GM13976 (cell line): Measurements from ENCODE around the gene TMEM130.

Source experiments
- DNase-seq: peaks from one replicate; pipeline ENCODE4 v3.0.0; 2012; ENCODE audit warnings: low spot score
- in situ Hi-C: fragments of 300-500 bp; cut with MboI; formaldehyde crosslinking; loops from one replicate; pipeline ENCODE4 v1.12.0; 2022; ENCODE audit warnings: low sequenced_read_pairs, mixed read lengths, inconsistent platforms; ENCODE audit not compliant: unreplicated experiment
- TF ChIP-seq, protein P1 (sequence below): IDR thresholded peaks from 2 replicates; pipeline ENCODE4 v1.5.1; 2012; ENCODE audit warnings: borderline replicate concordance, mild to moderate bottlenecking; ENCODE audit not compliant: insufficient read depth; ENCODE audit errors: extremely low read depth, missing control alignments, control extremely low read depth

TMEM130 gene

DNA sequence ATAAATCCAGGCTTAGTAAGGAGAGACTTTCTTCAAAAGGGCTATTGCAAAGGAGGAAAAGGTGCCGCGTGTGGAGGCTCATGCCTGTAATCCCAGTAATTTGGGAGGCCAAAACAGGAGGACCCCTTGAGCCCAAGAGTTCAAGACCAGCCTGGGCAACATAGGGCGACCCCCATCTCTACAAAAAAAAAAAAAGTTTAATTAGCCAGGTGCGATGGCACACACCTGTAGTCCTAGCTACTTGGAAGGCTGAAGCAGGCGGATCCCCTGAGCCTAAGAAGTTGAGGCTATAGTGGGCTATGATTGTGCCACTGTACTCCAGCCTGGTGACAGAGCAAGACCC lies 32.2 kb downstream of the TMEM130 start:
- in situ Hi-C loops: loop anchor here (10.0 kb wide), 1 partner anchor 93 kb away; no protein-coding TSS in a partner anchor
- no peak for DNase-seq
- TF ChIP-seq, protein P1, sequence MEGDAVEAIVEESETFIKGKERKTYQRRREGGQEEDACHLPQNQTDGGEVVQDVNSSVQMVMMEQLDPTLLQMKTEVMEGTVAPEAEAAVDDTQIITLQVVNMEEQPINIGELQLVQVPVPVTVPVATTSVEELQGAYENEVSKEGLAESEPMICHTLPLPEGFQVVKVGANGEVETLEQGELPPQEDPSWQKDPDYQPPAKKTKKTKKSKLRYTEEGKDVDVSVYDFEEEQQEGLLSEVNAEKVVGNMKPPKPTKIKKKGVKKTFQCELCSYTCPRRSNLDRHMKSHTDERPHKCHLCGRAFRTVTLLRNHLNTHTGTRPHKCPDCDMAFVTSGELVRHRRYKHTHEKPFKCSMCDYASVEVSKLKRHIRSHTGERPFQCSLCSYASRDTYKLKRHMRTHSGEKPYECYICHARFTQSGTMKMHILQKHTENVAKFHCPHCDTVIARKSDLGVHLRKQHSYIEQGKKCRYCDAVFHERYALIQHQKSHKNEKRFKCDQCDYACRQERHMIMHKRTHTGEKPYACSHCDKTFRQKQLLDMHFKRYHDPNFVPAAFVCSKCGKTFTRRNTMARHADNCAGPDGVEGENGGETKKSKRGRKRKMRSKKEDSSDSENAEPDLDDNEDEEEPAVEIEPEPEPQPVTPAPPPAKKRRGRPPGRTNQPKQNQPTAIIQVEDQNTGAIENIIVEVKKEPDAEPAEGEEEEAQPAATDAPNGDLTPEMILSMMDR: no peak

DNA sequence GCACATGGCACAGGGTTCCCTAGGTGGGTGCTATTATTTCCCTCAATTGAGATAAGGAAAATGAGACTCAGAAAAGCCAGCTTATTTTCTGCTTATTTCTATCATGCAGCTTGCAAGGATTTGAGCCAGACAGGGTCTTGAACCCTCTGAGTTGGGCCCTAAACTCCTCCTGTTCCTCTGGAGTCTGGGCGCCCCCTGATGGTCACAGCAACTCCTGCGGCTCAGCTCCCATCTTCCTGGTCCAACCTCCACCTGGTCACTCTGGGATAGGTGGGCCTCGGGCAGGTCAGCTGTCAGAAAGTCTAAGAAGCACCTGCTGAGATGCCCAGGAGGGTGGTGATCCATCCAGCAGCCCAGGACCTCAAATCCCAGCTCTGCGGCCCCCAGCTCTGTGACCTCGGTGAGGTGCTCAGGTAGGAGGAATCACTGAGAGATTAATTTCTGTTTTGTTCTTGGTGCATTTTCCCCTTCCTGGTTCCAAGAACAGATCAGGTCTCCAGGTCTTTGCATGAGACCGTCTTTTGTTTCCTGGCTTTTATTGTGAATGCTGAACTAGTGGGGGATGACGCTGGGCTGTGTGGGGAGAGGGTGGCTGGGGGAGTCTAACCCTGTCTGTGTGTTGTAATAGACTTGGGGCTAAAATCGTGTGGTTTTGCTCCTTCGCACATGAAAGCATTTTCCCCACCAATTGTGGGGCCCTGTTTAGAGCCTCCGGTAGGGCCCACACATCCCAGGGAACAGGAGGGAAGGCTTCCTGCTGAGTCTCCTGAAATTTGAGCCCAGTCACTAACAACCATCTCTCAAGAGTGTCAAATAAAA lies 32.8 kb downstream of the TMEM130 start:
- TF ChIP-seq, protein P1: peak; percentile 53
- in situ Hi-C loops: loop anchor here (10.0 kb wide), 1 partner anchor 92 kb away; no protein-coding TSS in a partner anchor

DNA sequence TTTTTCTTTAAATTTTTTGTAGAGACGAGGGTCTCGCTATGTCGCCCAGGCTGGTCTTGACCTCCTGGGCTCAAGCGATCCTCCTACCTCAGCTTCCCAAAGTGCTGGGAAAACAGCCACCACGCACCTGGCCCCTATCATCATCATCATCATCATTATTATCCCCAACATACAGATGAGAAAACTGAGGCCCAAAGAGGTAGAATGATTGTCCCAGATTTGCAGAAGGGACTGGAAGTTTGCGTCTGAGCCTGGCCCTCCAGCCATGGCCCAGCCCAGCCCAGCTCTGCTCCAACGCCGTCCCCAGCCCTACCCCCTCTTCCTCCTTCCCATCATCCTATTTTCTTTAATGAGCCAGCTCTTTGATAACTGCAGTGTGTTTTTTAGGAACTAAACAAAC lies 34.9 kb downstream of the TMEM130 start:
- in situ Hi-C loops: loop anchor here (10.0 kb wide), 1 partner anchor 90 kb away; no protein-coding TSS in a partner anchor
- TF ChIP-seq, protein P1: no peak

More for the DNA sequence above, 32.8 kb downstream of the TMEM130 start:
- peak; percentile 64 for DNase-seq

DNA sequence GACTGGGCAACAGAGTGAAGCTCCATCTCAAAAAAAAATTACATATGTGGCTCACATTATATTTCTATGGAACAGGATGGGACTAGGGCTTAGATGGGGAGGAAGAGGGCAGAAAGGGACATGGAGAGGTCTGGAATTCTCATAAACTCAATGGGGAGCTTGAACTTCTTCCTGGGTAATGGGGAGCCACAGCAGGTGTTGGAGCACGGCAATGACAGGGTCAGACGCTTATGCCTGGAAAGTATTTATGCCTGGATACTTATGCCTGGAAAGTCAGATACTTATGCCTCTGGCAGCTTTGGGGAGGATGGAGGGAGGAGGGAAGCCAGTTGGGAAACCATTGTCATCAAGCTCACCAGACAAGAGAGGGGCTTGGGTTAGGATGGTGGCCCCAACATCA lies 36.8 kb downstream of the TMEM130 start:
- DNase-seq: no peak
- TF ChIP-seq, protein P1: no peak
- in situ Hi-C loops: loop anchor here (10.0 kb wide), 1 partner anchor 88 kb away; no protein-coding TSS in a partner anchor

More for the DNA sequence above, 34.9 kb downstream of the TMEM130 start:
- DNase-seq: no peak

DNA sequence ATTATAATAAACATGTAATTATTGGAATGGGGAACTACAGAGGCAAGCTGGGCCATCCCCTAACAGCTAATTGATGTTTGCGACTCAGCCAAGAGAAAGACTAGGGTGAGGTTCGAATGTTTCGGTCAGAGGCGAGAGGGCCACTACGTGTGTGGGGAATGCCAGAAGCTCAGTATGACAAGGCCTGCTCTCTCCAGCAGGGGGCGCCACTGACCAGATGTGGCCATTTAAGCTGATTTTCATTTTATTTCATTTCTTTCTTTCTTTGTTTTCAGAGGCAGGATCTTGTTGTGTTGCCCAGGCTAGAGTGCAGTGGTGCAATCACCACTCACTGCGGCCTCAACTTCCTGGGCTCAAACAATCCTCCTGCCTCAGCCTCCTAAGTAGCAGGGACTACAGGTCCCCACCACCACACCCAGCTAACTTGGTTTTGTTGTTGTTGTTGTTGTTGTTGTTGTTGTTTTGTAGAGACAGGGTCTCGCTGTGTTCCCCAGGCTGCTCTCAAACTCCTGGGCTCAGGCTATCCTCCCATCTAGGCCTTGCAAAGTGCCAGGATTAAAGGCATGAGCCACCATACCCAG lies 38.1 kb downstream of the TMEM130 start:
- in situ Hi-C loops: loop anchor here (10.0 kb wide), 1 partner anchor 87 kb away; no protein-coding TSS in a partner anchor
- TF ChIP-seq, protein P1: no peak
- DNase-seq: no peak

DNA sequence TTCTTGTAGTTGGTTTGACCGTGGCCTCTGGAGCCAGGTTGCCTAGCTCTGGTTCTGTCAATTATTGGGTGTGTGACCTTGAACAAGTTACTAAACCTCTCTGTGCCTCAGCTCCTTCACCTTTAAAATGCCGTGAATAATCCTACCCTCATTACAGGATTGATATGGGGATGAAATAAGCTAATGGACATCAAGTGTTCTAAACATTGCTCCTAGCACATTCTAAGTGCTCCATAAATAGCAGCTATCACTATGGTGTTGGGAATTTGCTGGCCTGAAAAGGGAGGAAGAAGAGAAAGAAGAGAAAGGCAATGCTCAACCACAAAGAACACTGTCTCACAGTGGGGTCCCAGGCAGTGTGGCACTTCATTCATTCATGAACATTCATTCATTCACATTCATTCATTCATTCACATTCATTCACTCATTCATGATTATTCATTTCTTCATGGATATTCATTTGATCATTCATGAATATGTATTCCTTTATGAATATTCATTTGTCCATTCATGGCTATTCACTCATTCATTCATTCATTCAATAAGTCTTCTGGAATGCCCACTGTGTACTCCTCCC lies 38.8 kb downstream of the TMEM130 start:
- no peak for DNase-seq
- in situ Hi-C loops: loop anchor here (10.0 kb wide), 1 partner anchor 86 kb away; no protein-coding TSS in a partner anchor
- TF ChIP-seq, protein P1: no peak
